ENCODE measurements around the gene MCTP1. TPM values are rescaled to one million over a fixed set of nuclear protein-coding genes. Genes with fewer than 3 reads are reported as not detected.

MCTP1 gene
- total RNA-seq, 1 donor from 2014 or later = 1.9 TPM

DNA sequence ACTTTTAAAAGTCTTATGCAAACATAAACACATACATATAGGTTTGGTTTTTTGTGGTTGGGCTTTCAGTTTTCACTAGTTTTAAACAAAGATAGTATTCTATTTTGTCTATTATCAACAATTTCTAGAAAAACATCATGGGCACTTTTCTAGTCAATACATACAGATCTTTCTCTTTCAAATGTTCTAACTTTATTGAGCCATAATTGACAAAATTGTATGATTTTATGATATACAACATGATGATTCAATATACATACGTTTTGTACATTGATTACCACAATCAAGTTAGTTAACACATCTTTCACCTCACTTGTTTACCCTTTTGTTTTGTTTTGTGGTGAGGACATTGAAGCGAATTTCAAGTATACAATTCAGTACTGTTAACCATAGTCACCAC is 265.9 kb downstream of the MCTP1 start:
- TF ChIP-seq CTCF (IDR thresholded peaks at IDR 0.05) = no peak
- ATAC-seq (ENCODE audit: low read depth) = no peak
- H3K4me1 Mint-ChIP-seq = no peaks in the 10 kb centered on the region
- H3K9me3 Mint-ChIP-seq = no peaks in the 10 kb centered on the region
- no peaks in the 10 kb centered on the region for H3K27me3 Mint-ChIP-seq
- H3K4me3 Mint-ChIP-seq = no peak overlapping the region
- no peaks in the 10 kb centered on the region for H3K36me3 Mint-ChIP-seq (ENCODE audit: low read depth)
- intact Hi-C loops (cut with micrococcal nuclease) = no loop called here
- DNase-seq = no peak
- CTCF ChIA-PET = no interaction called here
- no peak overlapping the region for H3K27ac Mint-ChIP-seq
- POLR2A ChIA-PET = no interaction called here

DNA sequence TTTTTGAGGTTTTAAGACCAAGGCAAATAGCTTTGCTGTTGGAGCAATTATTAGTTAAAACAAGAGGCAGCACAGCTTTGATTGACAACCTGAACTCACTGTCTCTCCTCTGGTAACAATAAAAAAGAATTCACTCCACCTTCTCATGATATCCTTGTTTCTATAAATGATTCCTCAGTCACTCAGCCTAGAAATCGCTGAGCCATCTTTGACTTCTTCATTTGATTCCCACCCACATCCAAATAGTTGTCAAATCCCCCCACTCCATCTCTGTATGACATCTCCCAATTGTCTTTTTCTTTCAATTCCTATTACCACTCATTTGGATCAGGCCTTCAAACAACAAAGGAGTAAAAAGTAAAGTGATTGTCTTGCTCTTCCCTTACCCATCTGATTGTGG is 266.4 kb downstream of the MCTP1 start:
- ATAC-seq (ENCODE audit: low read depth) (no peak), DNase-seq (no peak)
- Mint-ChIP-seq H3K4me3 (no peak overlapping the region), H3K27ac (no peak overlapping the region), H3K9me3 (no peaks in the 10 kb centered on the region), H3K4me1 (no peaks in the 10 kb centered on the region), H3K36me3 (ENCODE audit: low read depth) (no peaks in the 10 kb centered on the region), H3K27me3 (no peaks in the 10 kb centered on the region)
- TF ChIP-seq CTCF (IDR thresholded peaks at IDR 0.05) = no peak
- ChIA-PET POLR2A (no interaction called here), CTCF (no interaction called here)
- intact Hi-C loops (cut with micrococcal nuclease) = no loop called here

DNA sequence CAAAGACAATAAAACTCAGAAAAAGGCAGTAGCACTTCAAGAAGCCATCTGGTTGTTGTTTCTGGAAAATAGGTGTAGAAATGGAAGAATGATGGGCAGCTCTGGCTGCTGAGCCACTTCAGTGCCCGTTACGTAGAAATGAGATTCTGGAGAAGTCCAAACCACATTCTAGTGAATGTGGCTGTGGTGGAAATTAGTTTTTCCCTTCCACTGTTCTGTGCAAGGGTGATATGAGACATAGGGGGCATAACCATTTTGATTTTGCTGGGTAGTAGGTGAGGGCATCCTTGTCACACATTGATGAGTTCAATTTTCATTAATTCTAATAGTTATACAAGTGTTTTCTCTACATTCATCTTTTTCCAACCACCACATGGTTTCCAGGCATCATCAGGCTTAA is 275.1 kb downstream of the MCTP1 start:
- intact Hi-C loops (cut with micrococcal nuclease) = no loop called here
- Mint-ChIP-seq H3K27ac (no peak overlapping the region), H3K4me3 (no peak overlapping the region), H3K9me3 (peaks cover 9% of the 10 kb centered on the region), H3K4me1 (no peaks in the 10 kb centered on the region), H3K36me3 (ENCODE audit: low read depth) (no peaks in the 10 kb centered on the region), H3K27me3 (no peaks in the 10 kb centered on the region)
- TF ChIP-seq CTCF (IDR thresholded peaks at IDR 0.05) = no peak
- no peak for DNase-seq
- ChIA-PET CTCF (no interaction called here), POLR2A (no interaction called here)
- ATAC-seq (ENCODE audit: low read depth) = no peak

DNA sequence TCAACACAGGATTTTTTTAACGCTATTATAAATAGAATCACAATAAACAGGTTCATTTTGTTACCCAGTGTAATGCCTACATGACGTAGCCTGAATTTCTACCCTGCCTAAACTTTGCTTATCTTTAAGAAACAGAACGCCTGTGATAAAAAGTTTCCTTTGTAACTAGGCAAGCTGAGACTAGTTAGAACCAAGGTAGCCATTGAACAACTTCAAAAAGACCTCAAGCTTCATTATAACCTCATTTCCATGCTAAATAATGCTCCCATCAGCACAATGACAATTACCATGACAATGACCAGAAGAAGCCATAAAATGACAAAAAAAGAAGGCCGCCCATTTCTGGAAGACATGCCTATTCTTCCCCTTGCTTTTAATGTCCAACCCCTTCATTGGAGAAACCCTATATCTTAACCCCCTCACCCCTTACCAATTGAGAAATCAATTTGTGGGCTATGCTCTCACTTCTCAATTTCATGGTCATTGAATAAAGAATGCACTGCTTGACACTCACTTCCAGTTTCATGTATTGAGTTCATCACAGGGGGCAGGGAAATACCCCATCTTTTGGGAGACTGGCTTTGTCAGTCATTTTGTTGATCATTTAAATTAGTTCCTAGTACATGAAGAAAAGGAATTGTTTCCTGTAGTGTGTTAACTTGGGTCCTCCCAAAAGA is 276.8 kb downstream of the MCTP1 start:
- Mint-ChIP-seq H3K27me3 (no peaks in the 10 kb centered on the region), H3K9me3 (peaks cover 15% of the 10 kb centered on the region), H3K27ac (no peak overlapping the region), H3K4me1 (no peaks in the 10 kb centered on the region), H3K4me3 (no peak overlapping the region), H3K36me3 (ENCODE audit: low read depth) (no peaks in the 10 kb centered on the region)
- DNase-seq (no peak), ATAC-seq (ENCODE audit: low read depth) (no peak)
- ChIA-PET CTCF (no interaction called here), POLR2A (no interaction called here)
- intact Hi-C loops (cut with micrococcal nuclease) = no loop called here
- TF ChIP-seq CTCF (IDR thresholded peaks at IDR 0.05) = no peak

- no peak for ATAC-seq (ENCODE audit: low read depth)
- Mint-ChIP-seq H3K36me3 (ENCODE audit: low read depth) (no peaks in the 10 kb centered on the region), H3K9me3 (peaks cover 15% of the 10 kb centered on the region), H3K27ac (no peak overlapping the region), H3K4me3 (no peak overlapping the region), H3K27me3 (no peaks in the 10 kb centered on the region), H3K4me1 (no peaks in the 10 kb centered on the region)
- ChIA-PET POLR2A (no interaction called here), CTCF (no interaction called here)
- DNase-seq = no peak
- intact Hi-C loops (cut with micrococcal nuclease) = no loop called here
- no peak for TF ChIP-seq CTCF (IDR thresholded peaks at IDR 0.05)
Observed at GRCh38 chr5:95005811-95006210, 279.1 kb downstream of the MCTP1 start.

Measured in activated B cell treated with CpG ODN at 0.5 μM for 24 hours (primary cell).